ENCODE data around the gene KIF20B.

- TF ChIP-seq JUN (IDR thresholded peaks at IDR 0.05; ENCODE audit: low read depth, low read length) (no peak), CTCF (IDR thresholded peaks at IDR 0.05; ENCODE audit: control extremely low read depth in 1 of 3, insufficient read depth in 1 of 3, low read depth in 1 of 3, low read length in 3 of 3) (no peak), SP4 (IDR thresholded peaks at IDR 0.05; ENCODE audit: low read length) (no peak), EZH2 (IDR thresholded peaks at IDR 0.05; ENCODE audit: low read depth, low read length, severe bottlenecking) (no peak), CHD2 (IDR thresholded peaks at IDR 0.05; ENCODE audit: low read length) (no peak), SUZ12 (IDR thresholded peaks at IDR 0.05; ENCODE audit: low read length) (no peak), TEAD4 (IDR thresholded peaks at IDR 0.05; ENCODE audit: low read depth, low read length) (no peak), POLR2A (IDR thresholded peaks at IDR 0.05; ENCODE audit: control extremely low read depth in 1 of 2, low read depth in 2 of 2, low read length in 2 of 2) (no peak), SP1 (IDR thresholded peaks at IDR 0.05; ENCODE audit: low read depth, low read length) (no peak), JUND (IDR thresholded peaks at IDR 0.05; ENCODE audit: low read length) (no peak), POLR2AphosphoS5 (IDR thresholded peaks at IDR 0.05; ENCODE audit: low read depth, low read length) (no peak)
Measured at GRCh38 chr10:89685936-89686335, 15.5 kb upstream of the KIF20B start.
